Measurements from ENCODE around the gene EGFR.

The EGFR gene

GRCh38 chr7:55161154-55161687 lies 142.4 kb downstream of the EGFR start:
- TF ChIP-seq, protein P1, sequence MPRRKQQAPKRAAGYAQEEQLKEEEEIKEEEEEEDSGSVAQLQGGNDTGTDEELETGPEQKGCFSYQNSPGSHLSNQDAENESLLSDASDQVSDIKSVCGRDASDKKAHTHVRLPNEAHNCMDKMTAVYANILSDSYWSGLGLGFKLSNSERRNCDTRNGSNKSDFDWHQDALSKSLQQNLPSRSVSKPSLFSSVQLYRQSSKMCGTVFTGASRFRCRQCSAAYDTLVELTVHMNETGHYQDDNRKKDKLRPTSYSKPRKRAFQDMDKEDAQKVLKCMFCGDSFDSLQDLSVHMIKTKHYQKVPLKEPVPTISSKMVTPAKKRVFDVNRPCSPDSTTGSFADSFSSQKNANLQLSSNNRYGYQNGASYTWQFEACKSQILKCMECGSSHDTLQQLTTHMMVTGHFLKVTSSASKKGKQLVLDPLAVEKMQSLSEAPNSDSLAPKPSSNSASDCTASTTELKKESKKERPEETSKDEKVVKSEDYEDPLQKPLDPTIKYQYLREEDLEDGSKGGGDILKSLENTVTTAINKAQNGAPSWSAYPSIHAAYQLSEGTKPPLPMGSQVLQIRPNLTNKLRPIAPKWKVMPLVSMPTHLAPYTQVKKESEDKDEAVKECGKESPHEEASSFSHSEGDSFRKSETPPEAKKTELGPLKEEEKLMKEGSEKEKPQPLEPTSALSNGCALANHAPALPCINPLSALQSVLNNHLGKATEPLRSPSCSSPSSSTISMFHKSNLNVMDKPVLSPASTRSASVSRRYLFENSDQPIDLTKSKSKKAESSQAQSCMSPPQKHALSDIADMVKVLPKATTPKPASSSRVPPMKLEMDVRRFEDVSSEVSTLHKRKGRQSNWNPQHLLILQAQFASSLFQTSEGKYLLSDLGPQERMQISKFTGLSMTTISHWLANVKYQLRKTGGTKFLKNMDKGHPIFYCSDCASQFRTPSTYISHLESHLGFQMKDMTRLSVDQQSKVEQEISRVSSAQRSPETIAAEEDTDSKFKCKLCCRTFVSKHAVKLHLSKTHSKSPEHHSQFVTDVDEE (CRISPR knock-in tag; IDR thresholded peaks at IDR 0.05) = no peak
- no peak for TF ChIP-seq TCF4 (CRISPR knock-in tag; IDR thresholded peaks at IDR 0.05; ENCODE audit: borderline replicate concordance)
- TF ChIP-seq, protein P2, sequence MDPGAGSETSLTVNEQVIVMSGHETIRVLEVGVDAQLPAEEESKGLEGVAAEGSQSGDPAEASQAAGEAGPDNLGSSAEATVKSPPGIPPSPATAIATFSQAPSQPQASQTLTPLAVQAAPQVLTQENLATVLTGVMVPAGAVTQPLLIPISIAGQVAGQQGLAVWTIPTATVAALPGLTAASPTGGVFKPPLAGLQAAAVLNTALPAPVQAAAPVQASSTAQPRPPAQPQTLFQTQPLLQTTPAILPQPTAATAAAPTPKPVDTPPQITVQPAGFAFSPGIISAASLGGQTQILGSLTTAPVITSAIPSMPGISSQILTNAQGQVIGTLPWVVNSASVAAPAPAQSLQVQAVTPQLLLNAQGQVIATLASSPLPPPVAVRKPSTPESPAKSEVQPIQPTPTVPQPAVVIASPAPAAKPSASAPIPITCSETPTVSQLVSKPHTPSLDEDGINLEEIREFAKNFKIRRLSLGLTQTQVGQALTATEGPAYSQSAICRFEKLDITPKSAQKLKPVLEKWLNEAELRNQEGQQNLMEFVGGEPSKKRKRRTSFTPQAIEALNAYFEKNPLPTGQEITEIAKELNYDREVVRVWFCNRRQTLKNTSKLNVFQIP (CRISPR knock-in tag; IDR thresholded peaks at IDR 0.05; ENCODE audit: borderline replicate concordance, low read depth) = no peak
- no peak for TF ChIP-seq OSR1 (CRISPR knock-in tag; IDR thresholded peaks at IDR 0.05)
- TF ChIP-seq ZNF70 (CRISPR knock-in tag; IDR thresholded peaks at IDR 0.05) = no peak
- ATAC-seq = no peak

DNA sequence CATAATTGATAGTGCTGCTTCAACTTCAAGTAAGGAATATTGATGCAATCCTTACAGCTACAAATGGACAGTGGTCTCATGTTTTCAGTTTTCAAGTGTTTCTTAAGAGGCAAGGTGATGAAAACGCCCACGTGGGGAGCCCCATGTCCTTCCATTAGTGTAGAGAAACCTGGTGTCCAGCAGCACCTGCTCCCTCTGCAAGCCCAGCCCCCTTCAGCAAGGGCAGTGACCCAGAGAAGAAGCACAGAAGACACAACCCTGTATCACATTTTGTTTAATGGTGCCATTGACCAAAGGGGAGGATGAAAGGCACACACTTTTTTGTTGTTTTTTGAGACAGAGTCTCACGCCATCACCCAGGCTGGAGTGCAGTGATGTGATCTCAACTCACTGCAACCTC lies 143.7 kb downstream of the EGFR start:
- TF ChIP-seq RARB (CRISPR knock-in tag; IDR thresholded peaks at IDR 0.05) = no peak
- no peak for TF ChIP-seq TCF4 (CRISPR knock-in tag; IDR thresholded peaks at IDR 0.05; ENCODE audit: borderline replicate concordance)
- TF ChIP-seq ZC3H10 (CRISPR knock-in tag; IDR thresholded peaks at IDR 0.05) = no peak
- no peak for TF ChIP-seq ZFP3 (CRISPR knock-in tag; IDR thresholded peaks at IDR 0.05)
- TF ChIP-seq, protein P2 (CRISPR knock-in tag; IDR thresholded peaks at IDR 0.05; ENCODE audit: borderline replicate concordance, low read depth) = no peak
- TF ChIP-seq, protein P1 (CRISPR knock-in tag; IDR thresholded peaks at IDR 0.05) = no peak
- no peak for TF ChIP-seq SNAI2 (CRISPR knock-in tag; IDR thresholded peaks at IDR 0.05)
- no peak for TF ChIP-seq ZNF70 (CRISPR knock-in tag; IDR thresholded peaks at IDR 0.05)
- TF ChIP-seq CSDC2 (CRISPR knock-in tag; IDR thresholded peaks at IDR 0.05) = no peak
- no peak for ATAC-seq

DNA sequence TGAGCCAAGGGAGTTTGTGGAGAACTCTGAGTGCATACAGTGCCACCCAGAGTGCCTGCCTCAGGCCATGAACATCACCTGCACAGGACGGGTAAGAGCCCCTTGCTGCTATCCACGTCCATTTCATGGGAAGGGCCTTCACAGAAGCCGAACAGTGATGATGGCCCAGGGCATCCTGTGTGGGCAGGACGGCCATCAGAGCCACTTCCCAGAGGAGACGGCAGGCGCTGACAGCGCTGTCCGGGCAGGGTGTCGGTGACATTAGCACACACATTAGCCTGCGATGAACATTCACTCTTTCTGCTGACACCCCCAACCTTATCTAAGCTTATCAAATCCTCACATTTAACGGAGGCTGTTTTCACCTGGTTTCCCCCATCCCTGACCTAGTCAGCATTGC lies 144.9 kb downstream of the EGFR start:
- no peak for ATAC-seq
- TF ChIP-seq, protein P3, sequence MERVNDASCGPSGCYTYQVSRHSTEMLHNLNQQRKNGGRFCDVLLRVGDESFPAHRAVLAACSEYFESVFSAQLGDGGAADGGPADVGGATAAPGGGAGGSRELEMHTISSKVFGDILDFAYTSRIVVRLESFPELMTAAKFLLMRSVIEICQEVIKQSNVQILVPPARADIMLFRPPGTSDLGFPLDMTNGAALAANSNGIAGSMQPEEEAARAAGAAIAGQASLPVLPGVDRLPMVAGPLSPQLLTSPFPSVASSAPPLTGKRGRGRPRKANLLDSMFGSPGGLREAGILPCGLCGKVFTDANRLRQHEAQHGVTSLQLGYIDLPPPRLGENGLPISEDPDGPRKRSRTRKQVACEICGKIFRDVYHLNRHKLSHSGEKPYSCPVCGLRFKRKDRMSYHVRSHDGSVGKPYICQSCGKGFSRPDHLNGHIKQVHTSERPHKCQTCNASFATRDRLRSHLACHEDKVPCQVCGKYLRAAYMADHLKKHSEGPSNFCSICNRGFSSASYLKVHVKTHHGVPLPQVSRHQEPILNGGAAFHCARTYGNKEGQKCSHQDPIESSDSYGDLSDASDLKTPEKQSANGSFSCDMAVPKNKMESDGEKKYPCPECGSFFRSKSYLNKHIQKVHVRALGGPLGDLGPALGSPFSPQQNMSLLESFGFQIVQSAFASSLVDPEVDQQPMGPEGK (CRISPR knock-in tag; IDR thresholded peaks at IDR 0.05; ENCODE audit: borderline replicate concordance) = no peak
- TF ChIP-seq ISL1 (CRISPR knock-in tag; IDR thresholded peaks at IDR 0.05) (no peak), PPARA (CRISPR knock-in tag; IDR thresholded peaks at IDR 0.05; ENCODE audit: borderline replicate concordance) (no peak), TCF4 (CRISPR knock-in tag; IDR thresholded peaks at IDR 0.05; ENCODE audit: borderline replicate concordance) (no peak), ZFP30 (CRISPR knock-in tag; IDR thresholded peaks at IDR 0.05) (no peak), SNAI2 (CRISPR knock-in tag; IDR thresholded peaks at IDR 0.05) (no peak), ZC3H10 (CRISPR knock-in tag; IDR thresholded peaks at IDR 0.05) (no peak), ZNF565 (CRISPR knock-in tag; conservative IDR thresholded peaks at IDR 0.05; ENCODE audit: low read depth) (no peak)
- TF ChIP-seq, protein P2 (CRISPR knock-in tag; IDR thresholded peaks at IDR 0.05; ENCODE audit: borderline replicate concordance, low read depth) = no peak
- TF ChIP-seq, protein P1 (CRISPR knock-in tag; IDR thresholded peaks at IDR 0.05) = no peak

All from SK-N-SH treated with all-trans-retinoic acid at 6 μM for 48 hours (cell line).